Mammary epithelial cell (primary cell): ENCODE results near the gene TBX6.

Experiments used
- CTCF ChIP-seq, 2 donors: IDR thresholded peaks in 1 of 2; conservative IDR thresholded peaks in 1 of 2; 2 replicates each; pipeline ENCODE4 v1.5.1; 2011 to 2012; ENCODE audit warnings: inconsistent platforms in 2 of 2, low read length in 2 of 2, mild to moderate bottlenecking in 2 of 2, control low read depth in 1 of 2, low read depth in 1 of 2; ENCODE audit not compliant: insufficient read depth in 1 of 2; ENCODE audit errors: extremely low read depth in 1 of 2
- EZH2 ChIP-seq: IDR thresholded peaks from 2 replicates; pipeline ENCODE4 v1.6.1; 2012; ENCODE audit warnings: low read length, inconsistent platforms, borderline replicate concordance

GRCh38 chr16:30104090-30104489 lies 12.4 kb upstream of the TBX6 start:
- TF ChIP-seq CTCF (conservative IDR thresholded peaks at IDR 0.05 in 1 of 2, IDR thresholded peaks at IDR 0.05 in 1 of 2; ENCODE audit: extremely low read depth in 1 of 2, insufficient read depth in 1 of 2, low read depth in 1 of 2, low read length in 2 of 2) (no peak), EZH2 (no peak)
